ENCODE data around the gene CYP1B1.
A peak's percentile ranks its signal among the peaks of the same experiment; 100 is the strongest.

Gene CYP1B1

DNA sequence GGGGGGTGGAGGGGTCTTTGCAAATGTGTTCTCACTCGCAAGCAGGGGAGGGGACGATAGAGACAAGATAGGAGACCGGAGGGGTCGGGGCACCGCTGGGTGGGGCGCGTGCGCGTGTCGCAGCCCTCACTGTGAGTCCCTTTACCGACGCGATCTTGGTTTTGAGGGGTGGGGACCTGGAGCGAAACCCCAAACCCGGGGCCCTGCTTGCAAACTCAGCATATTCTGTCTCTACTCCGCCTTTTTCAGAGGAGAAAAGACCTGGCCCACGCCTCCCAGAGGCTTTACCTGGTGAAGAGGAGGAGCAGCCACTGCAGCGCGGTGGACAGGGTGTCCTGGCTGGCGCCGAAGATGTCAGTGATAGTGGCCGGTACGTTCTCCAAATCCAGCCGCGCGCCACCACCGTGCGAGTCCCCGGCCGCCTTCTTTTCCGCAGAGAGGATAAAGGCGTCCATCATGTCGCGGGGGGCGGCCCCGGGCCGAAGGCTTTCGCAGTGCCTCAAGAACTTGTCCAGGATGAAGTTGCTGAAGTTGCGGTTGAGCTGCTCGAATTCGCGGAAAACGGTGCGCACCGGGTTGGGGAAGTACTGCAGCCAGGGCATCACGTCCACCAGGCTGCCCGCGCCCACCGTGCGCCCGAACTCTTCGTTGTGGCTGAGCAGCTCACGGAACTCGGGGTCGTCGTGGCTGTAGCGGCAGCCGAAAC, 1.7 kb downstream of the CYP1B1 start:
- TF ChIP-seq CTCF (conservative IDR thresholded peaks at IDR 0.05; ENCODE audit: control insufficient read depth, insufficient read depth, low read depth, low read length), result no peak
- peak overlapping the region; percentile 53 for H3K4me3 ChIP-seq (ENCODE audit: control insufficient read depth, low read depth, low read length)
- no peak for DNase-seq (ENCODE audit: low read depth)

GRCh38 chr2:38073211-38074057, 2.5 kb downstream of the CYP1B1 start:
- no peak for TF ChIP-seq CTCF (conservative IDR thresholded peaks at IDR 0.05; ENCODE audit: control insufficient read depth, insufficient read depth, low read depth, low read length)
- DNase-seq (ENCODE audit: low read depth), result peak; percentile 56
- peak overlapping the region; percentile 53 for H3K4me3 ChIP-seq (ENCODE audit: control insufficient read depth, low read depth, low read length)

GRCh38 chr2:38070438-38070837, 5.5 kb downstream of the CYP1B1 start:
- DNase-seq (ENCODE audit: low read depth), result no peak
- no peak for TF ChIP-seq CTCF (conservative IDR thresholded peaks at IDR 0.05; ENCODE audit: control insufficient read depth, insufficient read depth, low read depth, low read length)
- H3K4me3 ChIP-seq (ENCODE audit: control insufficient read depth, low read depth, low read length), result no peak overlapping the region

DNA sequence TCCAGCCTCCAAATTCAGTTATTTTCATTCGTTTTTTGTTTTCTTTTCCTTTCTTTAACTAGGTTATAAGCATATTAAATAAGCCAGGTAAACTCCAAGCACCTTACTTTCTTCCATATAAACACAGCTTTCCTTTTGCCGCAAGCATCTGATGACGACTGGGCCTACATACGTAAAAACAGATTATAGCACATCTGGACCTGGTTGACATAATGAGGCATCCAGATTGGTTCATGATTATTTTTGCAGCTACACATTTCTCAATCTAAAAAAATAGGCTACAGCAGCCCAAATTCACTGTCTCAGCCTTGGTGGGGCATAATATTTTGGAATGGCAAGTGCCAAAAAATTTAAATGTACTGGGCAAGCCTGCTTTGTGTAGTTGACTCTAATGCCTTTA, 7.7 kb downstream of the CYP1B1 start:
- H3K4me3 ChIP-seq (ENCODE audit: control insufficient read depth, low read depth, low read length), result no peak overlapping the region

DNA sequence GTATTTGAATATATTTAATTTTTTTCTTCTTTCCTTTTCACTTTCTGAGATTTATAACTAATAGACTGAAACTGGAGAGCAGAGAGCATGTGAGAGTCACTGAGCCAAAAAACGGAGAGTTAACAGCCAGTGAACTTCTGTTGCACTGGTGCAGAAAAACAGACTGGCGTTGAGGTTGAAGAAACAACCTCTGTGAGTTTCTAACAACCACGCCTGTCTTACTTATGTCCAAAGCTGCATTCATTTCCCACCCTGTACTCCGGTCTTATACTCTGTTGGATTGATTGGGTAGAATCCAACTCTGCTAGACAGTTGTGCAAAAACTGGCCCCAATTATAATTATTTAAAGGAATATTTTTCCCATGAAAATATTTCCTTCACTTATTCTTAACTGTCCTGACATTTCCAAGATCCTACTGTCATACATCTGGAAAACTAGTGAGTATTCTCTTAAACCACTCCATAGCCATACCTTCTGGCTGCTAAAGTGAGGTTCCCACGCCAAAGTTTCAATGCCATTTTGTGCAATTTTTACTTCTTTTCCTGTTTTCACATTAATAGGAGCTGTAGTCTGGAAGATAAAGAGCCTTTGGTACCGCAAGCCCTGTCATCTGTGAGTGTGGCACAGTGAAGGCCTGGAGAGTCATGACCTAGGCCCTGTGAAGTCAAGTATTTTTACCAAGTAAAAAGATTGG, 9.4 kb downstream of the CYP1B1 start:
- H3K4me3 ChIP-seq (ENCODE audit: control insufficient read depth, low read depth, low read length), result no peak overlapping the region
- DNase-seq (ENCODE audit: low read depth), result no peak
- TF ChIP-seq CTCF (conservative IDR thresholded peaks at IDR 0.05; ENCODE audit: control insufficient read depth, insufficient read depth, low read depth, low read length), result no peak

More for the DNA sequence above, 7.7 kb downstream of the CYP1B1 start:
- DNase-seq (ENCODE audit: low read depth), result peak; percentile 55
- no peak for TF ChIP-seq CTCF (conservative IDR thresholded peaks at IDR 0.05; ENCODE audit: control insufficient read depth, insufficient read depth, low read depth, low read length)

- H3K4me3 ChIP-seq (ENCODE audit: control insufficient read depth, low read depth, low read length), result no peak overlapping the region
Measured at GRCh38 chr2:38065502-38066135, 10.3 kb downstream of the CYP1B1 start.

More at GRCh38 chr2:38065502-38066135, 10.3 kb downstream of the CYP1B1 start:
- no peak for TF ChIP-seq CTCF (conservative IDR thresholded peaks at IDR 0.05; ENCODE audit: control insufficient read depth, insufficient read depth, low read depth, low read length)
- DNase-seq (ENCODE audit: low read depth), result no peak

Data from fibroblast of mammary gland (primary cell).